T-helper 2 cell treated with Interferon-gamma antibody and Interleukin-4, amounts not matched to agents 5 μg/mL and 100 μg/mL, for 36 hours (primary cell): Measurements from ENCODE around the gene LSAMP.

Source experiments
- DNase-seq: peaks from one replicate; pipeline ENCODE4 v3.0.0; 2021; ENCODE audit warnings: low spot score
- H3K27ac Mint-ChIP-seq: one replicate; pipeline ENCODE4 v1.8.0; 2021; ENCODE audit warnings: mild to moderate bottlenecking, mixed read lengths
- H3K27me3 Mint-ChIP-seq: one replicate; pipeline ENCODE4 v1.8.0; 2021; ENCODE audit warnings: low read depth, mixed read lengths
- H3K36me3 Mint-ChIP-seq: one replicate; pipeline ENCODE4 v1.8.0; 2021; ENCODE audit warnings: low read depth, mixed read lengths
- H3K4me1 Mint-ChIP-seq: one replicate; pipeline ENCODE4 v1.8.0; 2021; ENCODE audit warnings: low read depth, mixed read lengths
- H3K4me3 Mint-ChIP-seq: one replicate; pipeline ENCODE4 v1.8.0; 2022; ENCODE audit warnings: mild to moderate bottlenecking, moderate library complexity, mixed read lengths
- H3K9me3 Mint-ChIP-seq: one replicate; pipeline ENCODE4 v1.8.0; 2021; ENCODE audit warnings: mixed read lengths

Gene LSAMP

GRCh38 chr3:116318370-116318769, 126.9 kb downstream of the LSAMP start:
- Mint-ChIP-seq H3K27ac (no peak overlapping the region), H3K9me3 (no peaks in the 10 kb centered on the region), H3K4me3 (no peak overlapping the region), H3K4me1 (no peaks in the 10 kb centered on the region), H3K36me3 (no peaks in the 10 kb centered on the region), H3K27me3 (no peaks in the 10 kb centered on the region)
- no peak for DNase-seq

- Mint-ChIP-seq H3K27me3 (no peaks in the 10 kb centered on the region), H3K9me3 (no peaks in the 10 kb centered on the region), H3K27ac (no peak overlapping the region), H3K36me3 (no peaks in the 10 kb centered on the region), H3K4me1 (no peaks in the 10 kb centered on the region), H3K4me3 (no peak overlapping the region)
- DNase-seq: no peak
Observed at GRCh38 chr3:116316771-116317170, 128.5 kb downstream of the LSAMP start.

GRCh38 chr3:116314476-116314875, 130.8 kb downstream of the LSAMP start:
- no peak overlapping the region for H3K27ac Mint-ChIP-seq
- no peaks in the 10 kb centered on the region for H3K4me1 Mint-ChIP-seq
- H3K9me3 Mint-ChIP-seq: no peaks in the 10 kb centered on the region
- H3K4me3 Mint-ChIP-seq: no peak overlapping the region
- no peak for DNase-seq
- no peaks in the 10 kb centered on the region for H3K27me3 Mint-ChIP-seq
- no peaks in the 10 kb centered on the region for H3K36me3 Mint-ChIP-seq

- H3K9me3 Mint-ChIP-seq: no peaks in the 10 kb centered on the region
Observed at GRCh38 chr3:116306720-116307119, 138.6 kb downstream of the LSAMP start.

GRCh38 chr3:116306149-116306548, 139.1 kb downstream of the LSAMP start:
- DNase-seq: no peak
- H3K4me1 Mint-ChIP-seq: no peaks in the 10 kb centered on the region
- H3K27ac Mint-ChIP-seq: no peak overlapping the region
- H3K27me3 Mint-ChIP-seq: no peaks in the 10 kb centered on the region
- no peak overlapping the region for H3K4me3 Mint-ChIP-seq
- H3K36me3 Mint-ChIP-seq: no peaks in the 10 kb centered on the region
- no peaks in the 10 kb centered on the region for H3K9me3 Mint-ChIP-seq

More at GRCh38 chr3:116306720-116307119, 138.6 kb downstream of the LSAMP start:
- no peak overlapping the region for H3K4me3 Mint-ChIP-seq
- no peaks in the 10 kb centered on the region for H3K4me1 Mint-ChIP-seq
- H3K27me3 Mint-ChIP-seq: no peaks in the 10 kb centered on the region
- H3K36me3 Mint-ChIP-seq: no peaks in the 10 kb centered on the region
- no peak for DNase-seq
- no peak overlapping the region for H3K27ac Mint-ChIP-seq

GRCh38 chr3:116302087-116302747, 143.1 kb downstream of the LSAMP start:
- Mint-ChIP-seq H3K4me3 (no peak overlapping the region), H3K36me3 (no peaks in the 10 kb centered on the region), H3K9me3 (no peaks in the 10 kb centered on the region), H3K4me1 (no peaks in the 10 kb centered on the region), H3K27ac (no peak overlapping the region), H3K27me3 (no peaks in the 10 kb centered on the region)
- DNase-seq: no peak

- H3K27ac Mint-ChIP-seq: no peak overlapping the region
- no peak for DNase-seq
Observed at GRCh38 chr3:116301422-116301821, 143.9 kb downstream of the LSAMP start.

GRCh38 chr3:116300226-116300625, 145.1 kb downstream of the LSAMP start:
- Mint-ChIP-seq H3K27me3 (no peaks in the 10 kb centered on the region), H3K4me1 (no peaks in the 10 kb centered on the region), H3K36me3 (no peaks in the 10 kb centered on the region), H3K9me3 (no peaks in the 10 kb centered on the region), H3K4me3 (no peak overlapping the region), H3K27ac (no peak overlapping the region)
- DNase-seq: no peak

More at GRCh38 chr3:116301422-116301821, 143.9 kb downstream of the LSAMP start:
- Mint-ChIP-seq H3K27me3 (no peaks in the 10 kb centered on the region), H3K36me3 (no peaks in the 10 kb centered on the region), H3K9me3 (no peaks in the 10 kb centered on the region), H3K4me3 (no peak overlapping the region), H3K4me1 (no peaks in the 10 kb centered on the region)

- Mint-ChIP-seq H3K9me3 (no peaks in the 10 kb centered on the region), H3K4me3 (no peak overlapping the region), H3K27me3 (no peaks in the 10 kb centered on the region), H3K4me1 (no peaks in the 10 kb centered on the region), H3K36me3 (no peaks in the 10 kb centered on the region), H3K27ac (no peak overlapping the region)
- no peak for DNase-seq
Observed at GRCh38 chr3:116299646-116300081, 145.6 kb downstream of the LSAMP start.

- H3K36me3 Mint-ChIP-seq: no peaks in the 10 kb centered on the region
- DNase-seq: no peak
- no peak overlapping the region for H3K4me3 Mint-ChIP-seq
- H3K27me3 Mint-ChIP-seq: no peaks in the 10 kb centered on the region
- H3K4me1 Mint-ChIP-seq: no peaks in the 10 kb centered on the region
- no peak overlapping the region for H3K27ac Mint-ChIP-seq
- H3K9me3 Mint-ChIP-seq: no peaks in the 10 kb centered on the region
Observed at GRCh38 chr3:116298151-116298550, 147.1 kb downstream of the LSAMP start.

- no peaks in the 10 kb centered on the region for H3K27me3 Mint-ChIP-seq
- no peak overlapping the region for H3K27ac Mint-ChIP-seq
- H3K36me3 Mint-ChIP-seq: no peaks in the 10 kb centered on the region
- no peaks in the 10 kb centered on the region for H3K9me3 Mint-ChIP-seq
- no peak overlapping the region for H3K4me3 Mint-ChIP-seq
- no peak for DNase-seq
- H3K4me1 Mint-ChIP-seq: no peaks in the 10 kb centered on the region
Observed at GRCh38 chr3:116291141-116291540, 154.1 kb downstream of the LSAMP start.

GRCh38 chr3:116288485-116288884, 156.8 kb downstream of the LSAMP start:
- H3K4me3 Mint-ChIP-seq: no peak overlapping the region
- no peaks in the 10 kb centered on the region for H3K9me3 Mint-ChIP-seq
- no peak for DNase-seq
- H3K36me3 Mint-ChIP-seq: no peaks in the 10 kb centered on the region
- H3K27ac Mint-ChIP-seq: no peak overlapping the region
- H3K27me3 Mint-ChIP-seq: no peaks in the 10 kb centered on the region
- H3K4me1 Mint-ChIP-seq: no peaks in the 10 kb centered on the region

GRCh38 chr3:116285781-116286421, 159.4 kb downstream of the LSAMP start:
- no peaks in the 10 kb centered on the region for H3K4me1 Mint-ChIP-seq
- no peak overlapping the region for H3K4me3 Mint-ChIP-seq
- H3K36me3 Mint-ChIP-seq: no peaks in the 10 kb centered on the region
- no peaks in the 10 kb centered on the region for H3K27me3 Mint-ChIP-seq
- DNase-seq: no peak
- no peaks in the 10 kb centered on the region for H3K9me3 Mint-ChIP-seq
- no peak overlapping the region for H3K27ac Mint-ChIP-seq

GRCh38 chr3:116281313-116282143, 163.8 kb downstream of the LSAMP start:
- Mint-ChIP-seq H3K9me3 (no peaks in the 10 kb centered on the region), H3K4me3 (no peak overlapping the region), H3K27me3 (no peaks in the 10 kb centered on the region), H3K4me1 (no peaks in the 10 kb centered on the region), H3K27ac (no peak overlapping the region), H3K36me3 (no peaks in the 10 kb centered on the region)
- DNase-seq: no peak
